Tibial nerve (tissue), 4 donors: ENCODE measurements around the gene GLRX5. TPM values are rescaled to one million over a fixed set of nuclear protein-coding genes. Genes with fewer than 3 reads are reported as not detected.
A peak's percentile ranks its signal among the peaks of the same experiment; 100 is the strongest.

Experiments used
- DNase-seq, 2 donors: peaks; one replicate each; pipeline ENCODE4 v3.0.0-alpha.2; 2019; ENCODE audit warnings: low spot score in 2 of 2
- H3K27ac ChIP-seq, 4 donors: fragments of 200-600 bp; sonication (generic) in 3 of 4; one replicate each; pipeline ENCODE4 v1.5.1; 2017 to 2019; ENCODE audit warnings: mild to moderate bottlenecking in 1 of 4
- H3K27me3 ChIP-seq, 2 donors: fragments of 200-600 bp; sonication (generic) in 1 of 2; one replicate each; pipeline versions ENCODE4 v1.5.1 to v1.6.0; 2017 to 2019
- H3K36me3 ChIP-seq, 3 donors: fragments of 200-600 bp; sonication (generic); one replicate each; pipeline ENCODE4 v1.5.1; 2018 to 2019
- H3K4me1 ChIP-seq, 4 donors: fragments of 200-600 bp; sonication (generic) in 3 of 4; one replicate each; pipeline ENCODE4 v1.5.1; 2017 to 2019
- H3K4me3 ChIP-seq, 4 donors: fragments of 200-600 bp; sonication (generic) in 3 of 4; one replicate each; pipeline ENCODE4 v1.5.1; 2017 to 2019; ENCODE audit warnings: mild to moderate bottlenecking in 1 of 4, moderate library complexity in 1 of 4
- H3K9me3 ChIP-seq, 4 donors: fragments of 200-600 bp; sonication (generic) in 3 of 4; one replicate each; pipeline ENCODE4 v1.5.1; 2017 to 2019
- EP300 ChIP-seq, 2 donors: sonication (generic); formaldehyde crosslinking; IDR thresholded peaks; one replicate each; pipeline ENCODE4 v1.6.1; 2017; ENCODE audit warnings: antibody characterized with exemption in 2 of 2, mild to moderate bottlenecking in 1 of 2
- POLR2A ChIP-seq, 2 donors: fragments of 450-650 bp; IDR thresholded peaks; one replicate each; pipeline ENCODE4 v1.6.1; 2017; ENCODE audit warnings: antibody characterized with exemption in 2 of 2, mild to moderate bottlenecking in 2 of 2, moderate library complexity in 2 of 2
- WGBS, 2 donors: methylation state at CpG; one replicate each; pipeline ENCODE4 v1.1.5; 2018; 5-methylcytosine and 5-hydroxymethylcytosine counted together
- total RNA-seq, 4 donors: library from RNA; depleted of rRNA; stranded (reverse); fragments of >200 nt; gene quantifications; one replicate each; pipeline ENCODE4 v1.1.0, GENCODE V29; 2016
- TF ChIP-seq, protein P1 (sequence below), 5 experiments: fragments of 200-600 bp in 3 of 5; fragments of 450-650 bp in 2 of 5; sonication (generic) in 3 of 5; IDR thresholded peaks; one replicate each; pipeline ENCODE4 v1.5.1; 2016 to 2019; ENCODE audit warnings: antibody characterized with exemption in 5 of 5, mild to moderate bottlenecking in 3 of 5, moderate library complexity in 2 of 5

GLRX5 gene
- total RNA-seq, 4 donors from 2014 or later, result 26.4 to 44.7 (median 34.6) TPM

DNA sequence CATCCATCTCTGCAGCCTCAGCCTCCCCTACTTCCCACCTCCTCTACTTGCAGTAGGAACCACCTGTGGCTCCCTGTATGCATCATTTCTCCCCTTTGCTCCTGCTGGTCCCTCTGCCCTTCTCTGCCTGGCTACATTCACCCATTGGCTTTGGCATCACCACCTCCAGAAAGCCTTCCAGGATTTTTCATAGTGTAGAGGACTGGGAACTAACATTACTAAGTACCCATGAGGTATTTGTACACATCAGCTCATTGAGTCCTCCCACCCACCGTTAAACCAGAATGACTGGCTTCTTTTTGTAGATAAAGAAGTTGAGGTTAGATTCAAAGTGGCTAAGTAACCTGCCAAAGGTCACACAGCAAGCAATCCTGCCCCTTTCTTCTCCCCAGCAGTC is 35.5 kb upstream of the GLRX5 start:
- no peaks in the 10 kb centered on the region for H3K27me3 ChIP-seq
- no peak overlapping the region for H3K4me3 ChIP-seq
- H3K9me3 ChIP-seq, result no peaks in the 10 kb centered on the region
- no peak for DNase-seq
- TF ChIP-seq EP300 (IDR thresholded peaks at IDR 0.05), result no peak
- TF ChIP-seq, protein P1, sequence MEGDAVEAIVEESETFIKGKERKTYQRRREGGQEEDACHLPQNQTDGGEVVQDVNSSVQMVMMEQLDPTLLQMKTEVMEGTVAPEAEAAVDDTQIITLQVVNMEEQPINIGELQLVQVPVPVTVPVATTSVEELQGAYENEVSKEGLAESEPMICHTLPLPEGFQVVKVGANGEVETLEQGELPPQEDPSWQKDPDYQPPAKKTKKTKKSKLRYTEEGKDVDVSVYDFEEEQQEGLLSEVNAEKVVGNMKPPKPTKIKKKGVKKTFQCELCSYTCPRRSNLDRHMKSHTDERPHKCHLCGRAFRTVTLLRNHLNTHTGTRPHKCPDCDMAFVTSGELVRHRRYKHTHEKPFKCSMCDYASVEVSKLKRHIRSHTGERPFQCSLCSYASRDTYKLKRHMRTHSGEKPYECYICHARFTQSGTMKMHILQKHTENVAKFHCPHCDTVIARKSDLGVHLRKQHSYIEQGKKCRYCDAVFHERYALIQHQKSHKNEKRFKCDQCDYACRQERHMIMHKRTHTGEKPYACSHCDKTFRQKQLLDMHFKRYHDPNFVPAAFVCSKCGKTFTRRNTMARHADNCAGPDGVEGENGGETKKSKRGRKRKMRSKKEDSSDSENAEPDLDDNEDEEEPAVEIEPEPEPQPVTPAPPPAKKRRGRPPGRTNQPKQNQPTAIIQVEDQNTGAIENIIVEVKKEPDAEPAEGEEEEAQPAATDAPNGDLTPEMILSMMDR (IDR thresholded peaks at IDR 0.05), result no peak
- no peak for TF ChIP-seq POLR2A (IDR thresholded peaks at IDR 0.05)
- peak overlapping the region; percentile 54 to 94 (median 78) for H3K27ac ChIP-seq
- H3K4me1 ChIP-seq, result peaks cover 4 to 99% (median 83%) of the 10 kb centered on the region in 4 donors
- H3K36me3 ChIP-seq, result no peaks in the 10 kb centered on the region
- 23 to 30% methylated on average over 1 of the region's 1 CpG for WGBS, 2 donors

DNA sequence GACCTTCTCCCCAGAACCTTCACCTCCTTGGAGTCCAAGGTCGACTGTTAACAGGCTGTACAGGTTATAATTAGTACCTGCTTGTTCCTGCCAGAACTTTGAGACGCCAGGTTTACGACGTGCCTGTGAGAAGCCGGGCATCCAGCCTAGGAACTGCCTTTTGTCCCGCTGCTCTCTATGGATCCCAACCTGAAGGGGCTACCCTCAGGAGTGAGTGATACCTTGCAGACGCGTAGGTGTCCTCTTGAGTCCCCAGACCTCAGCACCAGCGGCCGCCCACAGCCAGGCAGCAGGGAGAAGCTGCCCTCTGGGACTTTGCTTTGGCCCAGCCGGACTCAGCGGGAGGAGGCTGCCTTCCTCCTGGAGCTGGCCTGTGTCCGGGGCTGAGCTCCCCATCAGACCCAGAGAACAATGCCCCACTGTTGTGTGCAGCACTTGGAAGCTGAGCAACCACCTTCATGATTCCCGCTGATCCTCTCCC is 34.6 kb upstream of the GLRX5 start:
- H3K4me3 ChIP-seq, result peak overlapping the region in 1 of 4 donors; percentile 4
- H3K36me3 ChIP-seq, result no peaks in the 10 kb centered on the region
- WGBS, 2 donors, result 41 to 53% methylated on average over 13 to 14 of the region's 14 CpGs
- H3K27me3 ChIP-seq, result no peaks in the 10 kb centered on the region
- TF ChIP-seq, protein P1 (IDR thresholded peaks at IDR 0.05), result no peak
- TF ChIP-seq EP300 (IDR thresholded peaks at IDR 0.05) (no peak), POLR2A (IDR thresholded peaks at IDR 0.05) (no peak)
- DNase-seq, result no peak
- H3K9me3 ChIP-seq, result no peaks in the 10 kb centered on the region
- H3K4me1 ChIP-seq, result peaks cover 4 to 99% (median 79%) of the 10 kb centered on the region in 4 donors
- peak overlapping the region; percentile 71 to 94 (median 84) for H3K27ac ChIP-seq

DNA sequence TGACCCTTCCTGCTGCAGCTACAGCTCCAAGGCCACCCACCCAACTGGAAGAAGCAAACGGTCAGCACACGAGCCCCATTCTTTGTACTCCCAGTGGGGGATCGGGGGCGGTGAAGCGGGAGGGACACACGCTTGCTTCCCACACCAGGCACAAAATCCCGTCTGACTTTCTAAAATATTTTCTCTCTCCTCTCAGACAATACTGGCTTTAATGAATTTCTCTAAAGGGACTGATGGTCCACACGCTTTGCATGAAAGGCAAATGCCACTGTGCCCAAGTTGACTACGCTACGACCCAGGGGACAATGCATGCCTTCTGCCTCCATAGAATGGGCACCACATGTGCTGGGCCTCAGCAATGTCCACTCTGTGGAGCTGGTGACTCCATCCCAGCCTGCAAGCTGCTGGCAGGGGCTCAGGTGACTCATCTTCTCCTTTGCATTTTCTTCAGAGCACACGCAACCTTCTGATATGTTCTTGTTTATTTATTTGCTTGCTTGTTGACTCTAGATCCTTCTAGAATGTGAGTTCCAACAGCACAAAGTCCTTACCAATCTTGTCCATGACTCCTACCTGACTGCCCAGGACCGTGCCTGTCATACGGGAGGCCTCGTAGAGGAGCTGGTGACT is 34.0 kb upstream of the GLRX5 start:
- TF ChIP-seq, protein P1 (IDR thresholded peaks at IDR 0.05), result no peak
- peak in 1 of 2 donors; percentile 89 for TF ChIP-seq EP300 (IDR thresholded peaks at IDR 0.05)
- H3K36me3 ChIP-seq, result no peaks in the 10 kb centered on the region
- H3K4me3 ChIP-seq, result peak overlapping the region in 1 of 4 donors; percentile 4
- no peaks in the 10 kb centered on the region for H3K9me3 ChIP-seq
- H3K4me1 ChIP-seq, result peaks cover 4 to 99% (median 73%) of the 10 kb centered on the region in 4 donors
- 39 to 52% methylated on average over 12 to 14 of the region's 14 CpGs for WGBS, 2 donors
- no peaks in the 10 kb centered on the region for H3K27me3 ChIP-seq
- peak overlapping the region; percentile 71 to 94 (median 84) for H3K27ac ChIP-seq
- DNase-seq, result peak in 1 of 2 donors; percentile 63

DNA sequence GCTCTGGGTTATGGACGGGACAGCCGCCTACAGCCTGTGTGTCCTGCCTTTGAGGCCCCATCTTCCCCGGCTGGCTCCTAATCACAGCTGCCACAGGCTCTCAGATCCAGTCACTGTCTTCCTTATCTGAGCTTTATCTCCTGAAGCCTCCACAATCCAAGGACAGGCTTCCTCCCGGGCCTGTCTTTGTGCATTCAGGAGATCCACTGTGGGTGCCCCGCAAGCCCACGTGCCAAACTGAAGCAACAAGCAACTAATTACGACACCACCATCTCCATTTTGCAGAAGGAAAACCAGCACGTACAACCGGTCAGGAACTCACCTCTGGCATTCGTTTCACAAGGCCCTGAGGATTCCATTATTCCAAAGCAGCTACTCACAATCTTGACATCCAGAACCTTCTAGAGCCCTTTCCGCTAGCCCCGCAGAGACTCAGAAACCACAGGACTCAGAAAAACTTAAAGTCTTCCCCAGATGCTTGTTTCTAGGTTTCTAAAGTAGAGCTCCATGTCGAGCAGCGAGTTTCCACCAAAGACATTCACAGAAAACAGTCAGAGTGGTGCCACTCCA is 32.4 kb upstream of the GLRX5 start:
- peak overlapping the region in 3 of 4 donors; percentile 71 to 94 (median 93) for H3K27ac ChIP-seq
- H3K36me3 ChIP-seq, result peaks cover 0 to 12% (median 0%) of the 10 kb centered on the region in 3 donors
- no peak overlapping the region for H3K4me3 ChIP-seq
- no peaks in the 10 kb centered on the region for H3K9me3 ChIP-seq
- no peaks in the 10 kb centered on the region for H3K27me3 ChIP-seq
- TF ChIP-seq EP300 (IDR thresholded peaks at IDR 0.05) (peak in 1 of 2 donors; percentile 12), POLR2A (IDR thresholded peaks at IDR 0.05) (no peak)
- TF ChIP-seq, protein P1 (IDR thresholded peaks at IDR 0.05), result no peak
- H3K4me1 ChIP-seq, result peaks cover 4 to 99% (median 65%) of the 10 kb centered on the region in 4 donors
- DNase-seq, result no peak
- 79 to 85% methylated on average over 14 of the region's 14 CpGs for WGBS, 2 donors
